NOMO-1 treated with DMSO at 0.1 percent for 48 hours (cell line): ENCODE measurements around the gene BCAT1.
"Not testable (repeated sequence)": the region's sequence is repeated elsewhere in the genome, so short reads cannot be mapped to it uniquely, and the experiment has no call there.

Experiments used
- DNase-seq: peaks from one replicate; lab custom pipeline; 2025; ENCODE audit not compliant: unreplicated experiment; lab: John Stamatoyannopoulos, UW

Gene BCAT1

DNA sequence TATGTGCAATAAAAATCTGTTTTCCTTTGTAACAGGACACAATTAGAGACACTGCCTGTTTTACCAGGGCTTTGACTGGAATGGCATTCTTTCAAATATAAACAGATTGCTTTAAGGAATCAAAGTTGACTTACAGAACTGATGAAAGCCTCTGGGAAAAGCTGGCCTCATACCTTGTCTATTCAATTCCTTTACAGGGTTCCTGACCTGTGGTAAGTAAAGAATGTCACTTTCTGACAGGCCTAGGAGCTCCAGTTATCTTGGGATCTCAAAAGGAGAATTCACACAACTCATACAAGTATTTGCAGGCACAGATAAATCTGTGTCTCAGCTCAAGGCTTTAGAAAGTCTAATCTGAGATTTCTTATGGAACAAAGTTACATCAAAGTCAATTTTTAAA lies 88.4 kb downstream of the BCAT1 start:
- DNase-seq = no peak

- no peak for DNase-seq
These were observed 92.4 kb downstream of the BCAT1 start for GRCh38 chr12:24856541-24856940.

DNA sequence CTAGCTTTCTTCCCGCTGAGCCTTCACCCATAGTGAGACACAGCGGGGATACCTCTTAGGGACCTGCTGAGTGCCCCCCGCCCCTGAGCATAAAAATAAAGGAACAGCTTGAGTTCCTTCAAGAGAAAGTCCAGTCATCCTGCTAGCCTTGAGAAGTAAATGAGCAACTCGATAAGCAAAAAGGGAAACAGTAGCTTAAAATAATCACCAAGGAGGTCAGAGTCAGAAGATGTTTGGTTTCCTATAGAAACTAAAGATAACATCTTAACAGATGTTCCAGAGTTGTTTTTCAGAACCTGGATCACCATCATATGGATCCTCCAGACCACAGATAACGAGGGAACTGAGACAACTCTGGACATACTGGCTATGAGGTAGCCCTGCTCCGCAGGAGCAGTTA lies 94.0 kb downstream of the BCAT1 start:
- DNase-seq = no peak

GRCh38 chr12:24854017-24854416 lies 94.9 kb downstream of the BCAT1 start:
- no peak for DNase-seq

GRCh38 chr12:24853588-24853987 lies 95.3 kb downstream of the BCAT1 start:
- DNase-seq = no peak

- DNase-seq = no peak
These were observed 95.8 kb downstream of the BCAT1 start for GRCh38 chr12:24853094-24853493.

DNA sequence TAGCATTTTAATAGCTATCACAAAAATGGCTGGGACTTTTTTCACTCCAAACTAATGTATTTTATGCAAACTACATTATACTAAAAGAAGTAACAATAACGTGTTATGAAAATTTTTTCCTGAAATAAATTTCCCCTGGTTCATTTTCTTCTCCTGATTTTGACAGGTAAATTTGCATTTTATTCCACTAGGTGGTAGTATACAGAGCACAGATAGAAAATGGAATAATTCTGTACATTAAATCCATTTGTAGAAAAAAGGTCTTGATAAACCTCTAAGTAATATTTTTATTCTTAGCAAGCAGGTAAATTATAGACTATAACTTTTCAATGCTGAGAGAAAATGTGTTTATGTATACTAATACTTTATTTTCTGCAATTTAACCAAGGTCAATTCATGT lies 96.5 kb downstream of the BCAT1 start:
- DNase-seq = no peak

DNA sequence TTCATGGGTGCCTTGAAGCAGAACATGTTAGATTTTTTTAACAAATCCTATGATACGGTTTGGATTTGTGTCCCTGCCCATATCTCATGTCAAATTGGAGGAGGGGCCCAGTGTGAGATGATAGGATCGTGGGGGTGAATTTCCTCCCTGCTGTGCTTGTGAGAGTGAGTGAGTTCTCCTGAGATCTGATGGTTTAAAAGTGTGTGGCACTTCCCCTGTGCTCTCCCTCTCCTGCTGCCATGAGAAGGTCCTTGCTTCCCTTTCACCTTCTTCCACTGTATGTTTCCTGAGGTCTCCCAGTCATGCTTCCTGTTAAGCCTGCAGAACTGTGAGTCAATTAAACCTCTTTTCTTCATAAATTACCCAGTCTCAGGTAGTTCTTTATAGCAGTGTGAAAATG lies 97.0 kb downstream of the BCAT1 start:
- not testable (repeated sequence) for DNase-seq

GRCh38 chr12:24851341-24851740 lies 97.6 kb downstream of the BCAT1 start:
- DNase-seq = no peak

- DNase-seq = peak; percentile 27
These were observed 98.4 kb downstream of the BCAT1 start for GRCh38 chr12:24850496-24850895.

DNA sequence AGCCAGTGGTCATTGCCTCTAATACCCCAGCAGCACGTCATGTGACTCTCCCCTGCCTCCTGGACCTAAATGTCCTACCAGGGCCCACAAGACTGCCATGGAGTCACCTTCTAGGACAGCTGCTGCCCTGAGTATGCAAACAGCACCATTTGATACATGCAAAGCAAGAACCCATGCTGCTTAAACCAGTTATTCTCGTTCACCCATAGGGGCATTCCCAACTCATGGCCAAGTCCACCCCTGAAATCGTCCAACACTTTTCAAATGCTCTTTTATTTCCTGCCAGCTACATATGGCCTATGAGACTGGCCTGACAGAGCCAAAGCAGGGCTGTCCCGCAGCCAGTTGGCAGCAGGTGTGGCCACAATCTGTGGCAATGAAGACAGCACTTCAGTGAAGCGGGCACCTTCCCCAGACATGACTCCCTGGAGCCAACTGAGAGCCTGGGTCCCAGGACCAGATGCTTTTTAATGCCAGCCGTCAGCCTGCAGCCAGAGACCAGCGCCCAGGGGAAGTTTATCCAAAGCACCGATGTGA lies 99.9 kb downstream of the BCAT1 start:
- DNase-seq = no peak

DNA sequence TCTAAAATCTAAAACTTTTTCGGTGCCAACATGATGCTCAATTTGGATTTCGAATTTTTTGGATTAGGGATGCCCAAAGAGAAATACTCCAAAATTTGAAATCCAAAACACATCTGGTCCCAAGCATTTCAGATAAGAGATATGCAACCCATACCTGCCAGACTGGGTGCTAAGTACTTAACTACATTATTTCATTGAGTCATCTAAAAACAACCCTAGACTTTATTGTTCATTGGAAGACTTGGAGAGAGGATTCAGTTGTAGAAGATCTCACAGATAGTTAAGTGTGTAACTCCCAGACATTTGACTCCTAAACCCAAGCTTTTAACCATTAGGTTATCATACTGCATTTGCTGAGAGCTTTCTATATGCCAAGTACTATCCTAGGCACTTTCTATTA lies 102.2 kb downstream of the BCAT1 start:
- no peak for DNase-seq

GRCh38 chr12:24845615-24846014 lies 103.3 kb downstream of the BCAT1 start:
- DNase-seq = no peak

DNA sequence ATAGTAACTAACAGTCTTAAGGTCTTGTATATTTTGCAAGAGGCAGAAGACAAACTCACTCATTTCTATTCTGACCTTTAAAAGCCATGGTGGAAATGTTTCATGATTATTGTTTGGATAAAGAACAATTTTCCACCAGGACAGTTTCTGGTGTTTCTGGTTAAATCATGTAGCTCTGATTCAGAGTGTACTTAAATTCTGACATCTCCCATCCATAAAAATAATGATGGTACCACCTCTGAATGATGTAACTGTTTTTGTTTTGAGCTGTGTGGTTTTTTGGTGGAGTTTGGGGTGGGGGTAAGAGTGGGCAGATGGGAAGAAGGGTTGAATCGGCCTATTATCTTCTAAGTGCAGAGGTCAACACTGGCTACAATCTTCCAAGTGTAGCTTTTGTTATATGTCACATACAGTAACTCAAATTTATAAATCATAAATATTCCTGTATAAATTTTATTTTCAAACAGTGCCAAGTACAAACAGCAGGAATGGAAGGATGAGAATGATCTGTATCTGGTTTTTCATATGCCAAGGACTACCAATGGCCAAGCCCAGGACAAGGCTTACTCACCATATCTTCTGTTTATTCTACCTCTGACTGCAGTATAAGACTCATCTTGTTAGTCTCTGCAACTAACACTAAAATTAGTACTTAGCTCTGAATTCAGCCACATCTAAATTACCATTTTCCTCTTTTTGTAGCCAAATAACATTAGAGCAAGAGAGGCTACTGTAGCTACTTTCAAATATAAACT lies 108.7 kb downstream of the BCAT1 start:
- no peak for DNase-seq

GRCh38 chr12:24839268-24839791 lies 109.6 kb downstream of the BCAT1 start:
- DNase-seq = no peak

- peak; percentile 87 for DNase-seq
These were observed 110.4 kb downstream of the BCAT1 start for GRCh38 chr12:24838531-24838950.

DNA sequence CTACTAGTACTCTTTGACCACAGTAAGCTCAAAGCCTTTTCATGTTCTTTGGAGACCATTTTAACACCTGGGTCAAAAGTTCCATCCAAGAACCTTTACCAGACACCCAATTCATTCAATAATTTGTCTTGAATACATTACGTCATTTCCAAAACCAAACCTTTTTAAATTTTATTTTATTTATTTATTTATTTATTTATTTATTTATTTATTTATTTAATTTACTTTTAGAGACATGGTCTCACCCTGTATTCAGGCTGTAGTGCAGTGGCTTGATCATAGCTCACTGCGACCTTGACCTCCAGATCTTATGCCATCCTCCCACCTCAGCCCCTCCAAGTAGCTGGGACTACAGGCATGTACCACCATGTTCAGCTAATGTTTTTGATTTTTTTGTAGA lies 113.5 kb downstream of the BCAT1 start:
- no peak for DNase-seq

DNA sequence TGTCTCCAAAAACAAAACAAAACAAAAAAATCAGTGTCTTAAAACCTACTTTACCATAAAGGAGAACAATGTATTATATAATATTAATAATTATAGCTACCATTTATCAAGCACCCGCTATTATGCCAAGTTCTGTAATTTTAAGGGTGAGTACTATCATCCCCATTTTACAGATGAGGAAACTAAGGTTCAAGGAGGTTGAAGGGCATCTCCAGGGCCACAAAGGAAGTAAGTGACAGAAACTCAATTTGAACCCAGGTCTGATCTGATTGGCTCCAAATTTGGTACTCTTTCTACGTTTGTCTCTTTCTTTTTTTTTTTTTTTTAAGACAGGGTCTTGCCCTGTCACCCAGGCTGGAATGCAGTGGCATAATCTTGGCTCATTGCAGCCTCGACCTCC lies 115.4 kb downstream of the BCAT1 start:
- no peak for DNase-seq

DNA sequence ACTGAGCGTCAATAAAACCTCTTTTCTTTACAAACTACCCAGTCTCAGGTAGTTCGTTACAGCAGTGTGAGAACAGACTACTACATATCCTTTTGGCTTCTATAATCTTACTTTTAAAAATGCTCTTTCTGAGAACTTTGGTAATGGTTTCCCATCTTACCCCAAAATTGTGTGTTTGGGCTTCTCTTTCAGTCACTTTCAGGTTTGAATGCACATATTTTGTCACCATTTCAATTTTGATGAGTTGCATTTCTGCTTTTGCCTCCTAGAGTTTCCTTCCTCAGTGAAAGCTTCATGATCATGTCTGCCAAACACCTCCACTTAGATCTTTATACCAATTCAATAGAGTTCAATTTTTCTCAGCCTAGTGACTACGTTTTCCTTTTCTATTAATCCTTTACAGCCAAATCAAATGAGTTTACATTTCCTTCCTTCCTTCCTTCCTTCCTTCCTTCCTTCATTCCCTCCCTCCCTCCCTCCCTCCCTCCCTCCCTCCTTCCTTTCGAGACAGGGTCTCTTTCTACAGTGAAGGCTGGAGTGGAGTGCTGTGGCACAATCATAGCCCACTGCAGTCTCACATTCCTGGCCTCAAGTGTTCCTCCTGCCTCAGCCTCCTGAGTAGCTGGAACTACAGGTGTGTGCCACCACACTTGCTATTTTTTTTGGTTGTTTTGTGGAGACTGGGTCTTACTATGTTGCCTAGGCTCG lies 124.9 kb downstream of the BCAT1 start:
- peak; percentile 39 for DNase-seq

GRCh38 chr12:24822121-24822899 lies 126.6 kb downstream of the BCAT1 start:
- peak; percentile 59 for DNase-seq

DNA sequence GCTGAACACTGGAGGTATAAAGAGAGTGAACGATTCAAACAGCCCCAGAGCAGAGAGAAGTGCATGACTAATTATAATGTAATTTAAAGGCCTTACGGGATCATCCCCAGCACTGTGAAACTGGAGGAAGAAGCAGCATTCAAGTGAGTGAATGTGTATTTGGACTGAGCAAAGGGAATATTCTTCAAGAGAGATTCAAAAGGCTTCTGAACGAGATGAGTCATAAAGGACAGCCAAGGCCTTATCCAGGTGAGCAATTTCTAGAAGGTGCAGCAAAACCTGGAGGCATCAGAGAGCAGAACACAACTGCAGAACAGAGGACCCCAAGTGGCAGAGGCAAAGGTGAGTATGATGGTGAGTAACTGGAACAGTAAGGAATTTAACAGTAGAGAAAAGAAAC lies 127.2 kb downstream of the BCAT1 start:
- no peak for DNase-seq
